SHP77 treated with DMSO at 0.1 percent for 48 hours (cell line): ENCODE measurements around the gene UQCR11.
"Not testable (repeated sequence)": the region's sequence is repeated elsewhere in the genome, so short reads cannot be mapped to it uniquely, and the experiment has no call there.

Experiments used
- DNase-seq: peaks from one replicate; lab custom pipeline; 2025; lab: John Stamatoyannopoulos, UW

UQCR11 gene

GRCh38 chr19:1605236-1606137 is at the start of gene UQCR11:
Gene UQCR11 (minus strand): TSS chr19:1605462. CDS start chr19:1605409, 53 bp downstream.
- DNase-seq, result peak; percentile 88

- DNase-seq, result no peak
Observed at GRCh38 chr19:1654178-1654792, 49.0 kb upstream of the UQCR11 start.

DNA sequence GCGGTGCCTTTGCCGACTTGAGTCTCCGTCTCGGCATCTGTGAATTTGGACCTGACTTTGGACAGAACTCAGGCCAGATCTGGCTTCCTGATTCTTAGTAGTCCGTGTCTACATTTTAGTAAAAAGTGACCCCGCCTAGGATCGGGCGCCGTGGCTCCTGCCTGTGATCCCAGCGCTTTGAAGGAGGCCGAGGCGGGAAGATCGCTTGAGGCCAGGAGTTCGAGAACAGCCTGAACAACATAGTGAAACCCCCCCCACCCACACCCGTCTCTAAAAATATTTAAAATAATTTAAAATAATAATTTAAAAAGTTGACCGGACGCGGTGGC is 48.0 kb upstream of the UQCR11 start:
- no peak for DNase-seq

GRCh38 chr19:1652471-1653299 is 47.4 kb upstream of the UQCR11 start, which contains the start of gene TCF3:
Gene TCF3 (minus strand): TSS chr19:1652615. CDS start chr19:1650248, 2,367 bp downstream.
- peak; percentile 94 for DNase-seq

DNA sequence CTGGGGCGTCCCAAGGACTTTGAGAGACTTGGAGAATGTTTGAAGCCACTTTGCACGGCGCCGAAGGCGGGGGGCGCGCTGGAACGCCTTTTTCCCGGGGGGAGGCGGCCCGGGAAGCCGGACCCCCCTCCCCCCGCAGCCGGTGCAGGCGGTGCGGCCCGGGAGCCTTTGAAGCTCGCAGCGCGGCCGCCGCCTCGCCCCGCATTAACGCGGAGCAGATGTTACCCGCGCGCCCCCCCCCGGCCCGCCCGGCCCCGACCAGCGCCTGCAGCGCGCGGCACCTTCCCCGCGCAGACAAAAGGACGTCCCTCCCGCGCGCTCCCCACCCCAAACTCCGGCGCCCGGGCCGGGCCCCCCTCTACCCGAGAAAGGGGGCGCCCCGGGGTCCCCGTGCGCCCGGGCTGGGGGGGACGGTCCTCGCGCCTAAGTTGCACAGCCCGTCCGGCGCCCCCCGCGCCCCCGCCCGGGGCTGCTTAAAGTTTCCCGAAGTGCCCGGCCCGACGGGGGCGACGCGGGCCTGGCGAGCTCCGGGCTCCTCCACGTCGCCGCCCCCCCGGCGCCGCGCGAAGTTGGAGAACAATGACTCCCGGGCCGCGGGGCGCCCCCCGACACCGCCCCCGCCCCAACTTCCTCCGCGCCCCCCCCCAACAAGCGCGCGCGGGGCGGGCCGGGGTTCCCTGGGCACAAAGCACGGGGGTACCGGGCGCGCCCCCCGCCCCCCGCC is 46.5 kb upstream of the UQCR11 start:
- no peak for DNase-seq

DNA sequence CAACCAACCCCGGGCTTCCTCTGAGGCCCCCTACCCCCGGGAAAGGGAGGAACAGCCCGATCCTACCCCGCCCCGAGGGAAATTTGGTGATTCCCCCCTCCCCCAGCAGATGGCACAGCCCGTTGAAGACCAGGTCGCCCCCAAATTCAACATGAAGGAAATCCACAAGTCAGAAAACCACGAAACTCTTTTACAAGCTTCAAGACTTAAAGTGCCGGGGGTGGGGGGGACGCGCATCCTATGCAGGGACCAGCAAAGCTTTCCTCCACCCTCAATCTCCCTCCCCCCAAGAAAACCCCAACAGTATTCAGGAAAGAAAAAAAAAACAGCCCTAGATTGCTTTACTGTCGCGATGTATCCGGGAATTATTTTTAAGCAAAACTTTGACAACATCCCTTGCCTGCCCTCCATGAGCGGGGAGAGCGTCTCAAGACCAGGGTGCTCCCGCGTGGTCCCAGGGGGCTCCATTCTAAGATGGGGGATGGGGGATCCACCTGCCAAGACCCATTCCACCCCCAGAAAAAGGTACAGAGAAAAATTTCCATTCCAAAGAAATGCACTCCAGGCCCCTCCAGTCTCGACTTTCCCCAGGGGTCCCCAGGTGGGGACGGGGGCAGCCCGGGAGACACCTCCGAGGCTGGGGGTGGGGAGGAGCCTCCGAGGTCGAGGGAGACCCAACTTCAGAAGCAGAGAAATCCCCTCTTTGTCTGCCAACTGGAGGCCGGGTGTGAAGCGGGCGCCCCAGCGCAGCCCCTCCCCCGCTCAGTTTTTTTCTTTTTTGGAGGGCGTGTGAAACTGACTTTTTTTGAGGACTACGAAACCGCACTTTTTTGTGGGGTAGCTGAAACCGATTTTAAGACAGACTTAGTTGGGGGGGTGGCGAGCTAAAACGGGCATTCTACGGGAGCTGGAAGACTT is 45.6 kb upstream of the UQCR11 start:
- DNase-seq, result no peak

DNA sequence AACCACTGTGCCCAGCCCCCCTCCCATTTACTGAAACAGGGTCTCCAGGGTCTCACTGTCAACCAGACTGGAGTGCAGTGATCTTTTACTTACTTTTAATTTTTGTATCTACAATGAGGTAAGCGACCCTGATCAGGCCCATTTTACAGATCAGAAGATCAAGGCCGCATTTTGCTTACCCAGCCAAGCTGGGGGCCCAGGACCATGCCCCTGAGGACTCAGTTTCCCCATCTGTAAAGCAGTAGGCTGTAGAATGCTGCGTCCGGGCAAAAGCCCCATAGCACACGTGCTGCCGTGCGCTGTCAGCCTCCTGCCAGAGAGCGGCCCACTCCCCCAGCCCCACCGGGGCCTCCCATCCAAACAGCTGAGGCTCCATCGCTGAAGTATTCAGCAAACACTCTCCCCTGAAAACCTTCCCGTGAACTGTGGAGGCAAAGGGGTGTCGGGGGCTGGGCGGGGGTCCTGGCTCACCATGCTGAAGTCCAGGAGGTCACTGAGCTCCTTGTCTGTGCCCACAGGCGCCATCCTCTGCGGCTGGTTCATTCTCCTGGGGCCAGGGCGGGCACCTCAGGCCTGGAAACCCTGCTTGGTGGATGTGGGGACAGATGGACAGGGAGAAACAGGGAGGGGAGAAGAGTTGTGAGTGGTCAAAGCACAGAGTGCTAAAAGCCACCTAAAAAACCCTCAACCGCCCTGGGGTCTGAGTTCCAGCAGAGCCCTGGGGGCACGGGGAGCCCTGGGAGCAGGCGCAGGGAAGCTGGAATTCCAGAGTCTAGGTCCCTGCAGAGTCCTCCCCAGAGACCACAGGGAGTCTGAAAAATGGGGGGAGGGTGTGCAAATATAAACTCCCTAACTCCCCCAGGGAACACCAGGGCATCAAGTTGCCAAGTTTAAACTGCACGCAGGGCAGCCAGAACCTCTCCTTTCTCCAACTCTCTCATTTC is 44.7 kb upstream of the UQCR11 start:
- no peak for DNase-seq

GRCh38 chr19:1648920-1649541 is 43.8 kb upstream of the UQCR11 start:
- no peak for DNase-seq

- no peak for DNase-seq
Observed at GRCh38 chr19:1648459-1648849, 43.2 kb upstream of the UQCR11 start.

- no peak for DNase-seq
Observed at GRCh38 chr19:1647501-1648458, 42.5 kb upstream of the UQCR11 start.

GRCh38 chr19:1646659-1647453 is 41.6 kb upstream of the UQCR11 start:
- DNase-seq, result no peak

GRCh38 chr19:1646149-1646548 is 40.9 kb upstream of the UQCR11 start:
- DNase-seq, result no peak

- no peak for DNase-seq
Observed at GRCh38 chr19:1645299-1645698, 40.0 kb upstream of the UQCR11 start.

GRCh38 chr19:1644070-1644469 is 38.8 kb upstream of the UQCR11 start:
- DNase-seq, result no peak

DNA sequence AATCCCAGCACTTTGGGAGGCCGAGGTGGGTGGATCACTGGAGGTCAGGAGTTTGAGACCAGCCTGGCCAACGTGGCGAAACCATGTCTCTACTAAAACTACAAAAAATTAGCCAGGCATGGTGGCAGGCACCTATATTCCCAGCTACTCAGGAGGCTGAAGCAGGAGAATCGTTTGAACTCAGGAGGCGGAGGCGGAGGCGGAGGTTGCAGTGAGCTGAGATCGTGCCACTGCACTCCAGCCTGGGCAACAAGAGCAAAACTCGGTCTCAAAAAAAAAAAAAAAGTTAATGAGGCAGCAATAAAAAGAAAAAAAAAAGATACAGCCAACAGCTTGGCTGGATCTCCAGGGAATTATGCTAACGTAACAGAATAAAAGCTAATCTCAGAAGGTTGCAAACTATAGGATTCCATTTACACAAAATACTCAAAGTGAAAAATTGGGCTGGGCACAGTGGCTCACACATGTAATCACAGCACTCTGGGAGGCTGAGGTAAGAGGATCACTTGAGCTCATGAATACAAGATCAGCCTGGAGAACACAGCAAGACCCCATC is 35.7 kb upstream of the UQCR11 start:
- DNase-seq, result not testable (repeated sequence)

GRCh38 chr19:1636325-1637236 is 31.3 kb upstream of the UQCR11 start:
- no peak for DNase-seq
